NB4 (cell line): ENCODE data around the gene DLEU7.
A peak's percentile ranks its signal among the peaks of the same experiment; 100 is the strongest.

Experiments
- DNase-seq: peaks from one replicate; pipeline ENCODE4 v3.0.0; 2010; ENCODE audit warnings: low read depth
- H3K4me3 ChIP-seq: one replicate; pipeline ENCODE4 v1.5.1; 2011; ENCODE audit warnings: mild to moderate bottlenecking, low read depth, low read length, moderate library complexity
- MYC ChIP-seq: IDR thresholded peaks from 2 replicates; pipeline ENCODE4 v1.6.1; 2011; ENCODE audit warnings: low read depth, low read length
- POLR2A ChIP-seq: IDR thresholded peaks from 2 replicates; pipeline ENCODE4 v1.6.1; 2011; ENCODE audit warnings: mild to moderate bottlenecking; ENCODE audit not compliant: insufficient read length; ENCODE audit errors: extremely low read depth
- TF ChIP-seq, protein P1 (sequence below): IDR thresholded peaks from 2 replicates; pipeline ENCODE4 v1.6.1; 2011; ENCODE audit warnings: low read depth, low read length
- TF ChIP-seq, protein P2 (sequence below): IDR thresholded peaks from one replicate; pipeline ENCODE4 v1.5.1; 2012; ENCODE audit warnings: low read depth, low read length

Gene DLEU7

DNA sequence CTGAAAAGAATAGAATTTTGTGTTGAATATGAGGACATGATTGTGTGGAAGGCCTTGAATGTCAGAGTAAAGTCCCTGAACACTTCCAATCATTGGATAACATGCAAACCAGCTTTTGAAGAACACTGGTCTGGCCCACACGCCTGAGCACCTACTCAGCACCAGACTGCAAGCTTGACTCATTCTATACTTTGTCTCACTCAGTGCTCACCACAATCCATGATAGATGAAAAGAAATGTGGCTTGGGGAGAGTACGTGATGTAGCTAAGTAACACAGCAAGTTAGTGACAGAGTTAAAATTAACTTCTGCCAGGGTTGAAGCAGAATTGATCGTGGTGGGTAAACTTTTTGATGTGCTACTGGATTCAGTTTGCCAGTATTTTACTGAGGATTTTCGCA lies 12.0 kb downstream of the DLEU7 start:
- no peak for DNase-seq
- no peak overlapping the region for H3K4me3 ChIP-seq
- TF ChIP-seq MYC (no peak), POLR2A (no peak)
- TF ChIP-seq, protein P1, sequence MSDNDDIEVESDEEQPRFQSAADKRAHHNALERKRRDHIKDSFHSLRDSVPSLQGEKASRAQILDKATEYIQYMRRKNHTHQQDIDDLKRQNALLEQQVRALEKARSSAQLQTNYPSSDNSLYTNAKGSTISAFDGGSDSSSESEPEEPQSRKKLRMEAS: no peak
- TF ChIP-seq, protein P2, sequence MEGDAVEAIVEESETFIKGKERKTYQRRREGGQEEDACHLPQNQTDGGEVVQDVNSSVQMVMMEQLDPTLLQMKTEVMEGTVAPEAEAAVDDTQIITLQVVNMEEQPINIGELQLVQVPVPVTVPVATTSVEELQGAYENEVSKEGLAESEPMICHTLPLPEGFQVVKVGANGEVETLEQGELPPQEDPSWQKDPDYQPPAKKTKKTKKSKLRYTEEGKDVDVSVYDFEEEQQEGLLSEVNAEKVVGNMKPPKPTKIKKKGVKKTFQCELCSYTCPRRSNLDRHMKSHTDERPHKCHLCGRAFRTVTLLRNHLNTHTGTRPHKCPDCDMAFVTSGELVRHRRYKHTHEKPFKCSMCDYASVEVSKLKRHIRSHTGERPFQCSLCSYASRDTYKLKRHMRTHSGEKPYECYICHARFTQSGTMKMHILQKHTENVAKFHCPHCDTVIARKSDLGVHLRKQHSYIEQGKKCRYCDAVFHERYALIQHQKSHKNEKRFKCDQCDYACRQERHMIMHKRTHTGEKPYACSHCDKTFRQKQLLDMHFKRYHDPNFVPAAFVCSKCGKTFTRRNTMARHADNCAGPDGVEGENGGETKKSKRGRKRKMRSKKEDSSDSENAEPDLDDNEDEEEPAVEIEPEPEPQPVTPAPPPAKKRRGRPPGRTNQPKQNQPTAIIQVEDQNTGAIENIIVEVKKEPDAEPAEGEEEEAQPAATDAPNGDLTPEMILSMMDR: no peak

DNA sequence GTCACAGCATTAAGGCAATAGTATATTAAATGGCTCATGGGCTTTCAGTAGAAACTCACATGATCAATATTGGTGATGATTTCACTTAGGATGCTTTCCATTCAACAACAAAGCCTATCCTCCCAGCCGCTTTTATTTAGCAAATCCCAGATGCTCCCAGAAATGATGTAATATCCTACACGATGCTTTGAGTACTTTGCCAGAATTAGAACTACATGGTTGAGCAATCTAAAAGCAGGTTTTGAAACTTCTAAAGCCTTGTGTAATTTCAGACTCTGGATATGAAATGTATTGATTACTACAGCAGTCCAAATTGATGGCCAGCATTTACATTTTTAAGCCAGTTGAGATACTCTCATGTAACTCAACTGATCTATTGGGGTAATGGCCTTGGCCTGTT lies 13.6 kb downstream of the DLEU7 start:
- no peak overlapping the region for H3K4me3 ChIP-seq
- peak; percentile 51 for DNase-seq
- no peak for TF ChIP-seq MYC
- TF ChIP-seq, protein P2: no peak
- no peak for TF ChIP-seq POLR2A
- TF ChIP-seq, protein P1: no peak

DNA sequence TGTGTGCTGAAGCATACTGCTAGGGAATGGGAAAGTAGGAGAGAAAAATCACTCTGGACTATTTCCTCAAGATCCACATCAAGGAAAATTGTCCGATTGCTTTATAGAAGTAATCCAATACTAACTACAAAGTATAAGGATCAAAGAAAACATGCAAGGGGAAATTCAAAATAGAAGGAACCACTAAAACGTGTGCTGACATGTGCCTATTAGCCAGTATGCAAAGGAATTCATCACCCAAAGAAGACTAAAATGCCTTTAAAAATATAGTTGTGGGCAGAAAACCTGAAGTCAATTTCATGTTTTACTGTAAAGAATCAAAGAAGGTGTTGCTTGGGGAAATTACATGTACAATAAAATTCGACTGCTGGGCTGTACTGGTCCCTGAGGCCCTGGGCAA lies 14.3 kb downstream of the DLEU7 start:
- DNase-seq: no peak
- no peak for TF ChIP-seq MYC
- no peak for TF ChIP-seq POLR2A
- TF ChIP-seq, protein P1: no peak
- TF ChIP-seq, protein P2: no peak
- no peak overlapping the region for H3K4me3 ChIP-seq

DNA sequence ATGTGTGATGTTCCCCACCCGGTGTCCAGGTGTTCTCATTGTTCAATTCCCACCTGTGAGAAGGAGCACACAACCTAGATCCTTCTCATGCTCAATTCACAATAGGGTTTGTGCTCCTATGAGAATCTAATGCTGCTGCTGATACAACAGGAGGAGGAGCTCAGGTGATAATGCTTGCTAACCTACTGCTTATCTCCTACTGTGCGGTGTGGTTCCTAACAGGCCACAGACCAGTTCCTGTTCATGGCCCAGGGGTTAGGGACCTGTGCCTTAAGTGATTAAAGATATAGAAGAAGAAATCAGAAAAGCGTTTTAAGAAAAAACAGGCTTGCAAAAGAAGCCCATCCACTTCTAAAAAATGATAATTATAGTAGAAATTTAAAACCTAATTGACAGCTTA lies 17.5 kb downstream of the DLEU7 start:
- no peak for DNase-seq
- H3K4me3 ChIP-seq: no peak overlapping the region
- TF ChIP-seq, protein P1: no peak
- TF ChIP-seq, protein P2: no peak
- no peak for TF ChIP-seq MYC
- TF ChIP-seq POLR2A: no peak

DNA sequence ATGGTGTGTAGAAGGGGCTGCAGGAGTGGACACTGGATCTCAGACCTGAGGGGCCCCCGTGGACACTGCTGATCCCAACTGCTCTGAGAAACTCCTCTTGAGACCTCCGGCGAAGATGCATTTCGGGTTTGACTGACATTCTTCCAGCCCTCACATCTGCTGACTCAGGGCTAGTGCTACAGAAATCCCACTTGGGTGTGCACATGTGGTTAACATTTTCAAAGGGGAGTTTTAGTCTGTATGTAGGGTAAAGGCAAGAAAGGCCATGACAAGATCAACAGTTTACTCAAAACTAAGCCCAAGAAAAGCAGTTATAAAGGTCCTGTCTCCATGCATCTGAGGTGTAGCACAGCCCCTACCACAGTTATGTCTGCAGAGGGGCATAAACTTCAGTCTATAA lies 31.2 kb downstream of the DLEU7 start:
- peak; percentile 16 for DNase-seq
- H3K4me3 ChIP-seq: no peak overlapping the region
- TF ChIP-seq, protein P2: no peak
- TF ChIP-seq POLR2A (no peak), MYC (no peak)
- TF ChIP-seq, protein P1: no peak

DNA sequence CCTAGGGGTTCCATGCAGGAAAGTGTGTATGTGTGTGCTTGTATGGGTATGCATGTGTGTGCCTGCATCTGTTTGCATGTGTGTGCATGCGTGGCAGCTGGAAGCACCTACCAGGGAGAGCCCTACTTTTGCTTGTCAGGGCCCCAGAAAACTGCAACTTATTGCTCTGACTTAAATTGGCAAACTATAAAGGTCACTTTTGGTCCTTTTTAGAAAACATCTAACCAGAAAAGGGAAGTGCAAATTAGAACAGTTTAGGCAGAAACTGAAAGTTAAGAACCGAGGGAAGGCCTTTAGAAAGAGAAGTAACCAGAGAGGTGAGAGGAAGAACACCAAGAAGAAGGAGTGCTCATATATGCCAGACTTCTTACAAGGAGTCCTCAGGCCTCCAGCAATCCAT lies 32.5 kb downstream of the DLEU7 start:
- DNase-seq: peak; percentile 76
- TF ChIP-seq, protein P1: no peak
- TF ChIP-seq, protein P2: no peak
- TF ChIP-seq POLR2A: no peak
- no peak for TF ChIP-seq MYC

More for the DNA sequence above, 32.5 kb downstream of the DLEU7 start:
- H3K4me3 ChIP-seq: no peak overlapping the region
